Karpas-422 (cell line): Measurements from ENCODE around the gene HDAC4. TPM values are rescaled to one million over a fixed set of nuclear protein-coding genes. Genes with fewer than 3 reads are reported as not detected.

Experiments used
- DNase-seq: peaks from one replicate; pipeline ENCODE4 v3.0.0-alpha.2; 2015
- H2AFZ ChIP-seq: fragments of 200-600 bp; sonication (generic); 2 replicates; pipeline ENCODE4 v1.6.1; 2014; ENCODE audit warnings: antibody characterized with exemption, low read length, mixed read lengths
- H3K27ac ChIP-seq: fragments of 200-600 bp; sonication (generic); 2 replicates; pipeline ENCODE4 v1.5.1; 2014; ENCODE audit warnings: mild to moderate bottlenecking, low read length, moderate library complexity
- H3K27me3 ChIP-seq: fragments of 200-600 bp; sonication (generic); 2 replicates; pipeline ENCODE4 v1.6.1; 2014; ENCODE audit warnings: low read length, mixed read lengths
- H3K36me3 ChIP-seq: fragments of 200-600 bp; sonication (generic); 2 replicates; pipeline ENCODE4 v1.6.1; 2014; ENCODE audit warnings: low read length, mixed read lengths; ENCODE audit not compliant: insufficient read depth
- H3K4me1 ChIP-seq: fragments of 200-600 bp; sonication (generic); 2 replicates; pipeline ENCODE4 v1.6.1; 2014; ENCODE audit warnings: mild to moderate bottlenecking, low read length, mixed read lengths
- H3K4me2 ChIP-seq: fragments of 200-600 bp; sonication (generic); 2 replicates; pipeline ENCODE4 v1.6.1; 2014; ENCODE audit warnings: low read length, low read depth, mild to moderate bottlenecking; ENCODE audit not compliant: poor library complexity, severe bottlenecking
- H3K4me3 ChIP-seq: fragments of 200-600 bp; sonication (generic); 2 replicates; pipeline ENCODE4 v1.5.1; 2014; ENCODE audit warnings: mild to moderate bottlenecking, antibody characterized with exemption, low read length, mixed read lengths
- H3K79me2 ChIP-seq: fragments of 200-600 bp; sonication (generic); 2 replicates; pipeline ENCODE4 v1.6.1; 2014; ENCODE audit warnings: mild to moderate bottlenecking, low read length, mixed read lengths
- H3K9ac ChIP-seq: fragments of 200-600 bp; sonication (generic); 2 replicates; pipeline ENCODE4 v1.6.0; 2014; ENCODE audit warnings: low read length
- H3K9me2 ChIP-seq: fragments of 200-600 bp; sonication (generic), shearing (Covaris generic); replicated peaks from 2 replicates; pipeline ENCODE4 v1.6.0; 2014; ENCODE audit warnings: mild to moderate bottlenecking, low read length, moderate library complexity; ENCODE audit not compliant: insufficient read depth
- H3K9me3 ChIP-seq: fragments of 300-700, 200-600 bp; sonication (generic); 2 replicates; pipeline ENCODE4 v1.6.1; 2014; ENCODE audit warnings: low read length, mixed read lengths
- H4K20me1 ChIP-seq: fragments of 200-600 bp; sonication (generic); 2 replicates; pipeline ENCODE4 v1.6.1; 2014; ENCODE audit warnings: mild to moderate bottlenecking, antibody characterized with exemption, low read length, low read depth; ENCODE audit not compliant: insufficient read depth
- total RNA-seq: library from RNA; depleted of rRNA; stranded (reverse); fragments of >200 nt; shearing (Covaris generic); gene quantifications from 2 replicates; pipeline ENCODE4 v1.2.3, GENCODE V29; 2014; ENCODE audit warnings: low replicate concordance

Gene HDAC4
- total RNA-seq, 1 experiment from 2014 or later = 8.5 TPM

- Histone ChIP-seq H3K79me2 (no peaks in the 10 kb centered on the region), H3K9me2 (no peaks in the 10 kb centered on the region), H3K9me3 (no peaks in the 10 kb centered on the region), H4K20me1 (peaks cover 70% of the 10 kb centered on the region; the same call in 1 of the 2 replicates), H3K9ac (no peak overlapping the region), H3K27me3 (no peaks in the 10 kb centered on the region), H3K4me3 (no peak overlapping the region), H3K4me2 (no peak overlapping the region), H3K36me3 (no peaks in the 10 kb centered on the region), H2AFZ (no peak overlapping the region), H3K27ac (no peak overlapping the region), H3K4me1 (no peaks in the 10 kb centered on the region)
- DNase-seq = no peak
Measured at GRCh38 chr2:239273280-239274234, 127.3 kb downstream of the HDAC4 start.

GRCh38 chr2:239272626-239273025, 128.2 kb downstream of the HDAC4 start:
- Histone ChIP-seq H3K27ac (no peak overlapping the region), H3K4me1 (peaks cover 3% of the 10 kb centered on the region), H3K9me2 (no peaks in the 10 kb centered on the region), H3K27me3 (no peaks in the 10 kb centered on the region), H3K4me2 (no peak overlapping the region), H3K79me2 (no peaks in the 10 kb centered on the region), H2AFZ (no peak overlapping the region), H4K20me1 (peaks cover 79% of the 10 kb centered on the region; the same call in 1 of the 2 replicates), H3K9ac (no peak overlapping the region), H3K4me3 (no peak overlapping the region), H3K36me3 (no peaks in the 10 kb centered on the region), H3K9me3 (no peaks in the 10 kb centered on the region)
- no peak for DNase-seq

- no peak overlapping the region for H3K27ac ChIP-seq
- no peak overlapping the region for H3K4me2 ChIP-seq
- no peak for DNase-seq
- H3K9me3 ChIP-seq = no peaks in the 10 kb centered on the region
- peaks cover 76% of the 10 kb centered on the region; the same call in 1 of the 2 replicates for H4K20me1 ChIP-seq
- H3K79me2 ChIP-seq = no peaks in the 10 kb centered on the region
- H3K9me2 ChIP-seq = no peaks in the 10 kb centered on the region
- H3K4me3 ChIP-seq = no peak overlapping the region
- no peak overlapping the region for H2AFZ ChIP-seq
- no peak overlapping the region for H3K9ac ChIP-seq
- H3K4me1 ChIP-seq = peaks cover 11% of the 10 kb centered on the region
- no peaks in the 10 kb centered on the region for H3K36me3 ChIP-seq
- H3K27me3 ChIP-seq = no peaks in the 10 kb centered on the region
Measured at GRCh38 chr2:239271882-239272281, 128.9 kb downstream of the HDAC4 start.

- Histone ChIP-seq H4K20me1 (peaks cover 73% of the 10 kb centered on the region; the same call in 1 of the 2 replicates), H3K27me3 (no peaks in the 10 kb centered on the region), H3K9ac (no peak overlapping the region), H3K4me1 (peaks cover 15% of the 10 kb centered on the region), H3K4me2 (no peak overlapping the region), H2AFZ (no peak overlapping the region), H3K9me3 (no peaks in the 10 kb centered on the region), H3K36me3 (no peaks in the 10 kb centered on the region), H3K9me2 (no peaks in the 10 kb centered on the region), H3K27ac (no peak overlapping the region), H3K4me3 (no peak overlapping the region), H3K79me2 (no peaks in the 10 kb centered on the region)
- DNase-seq = no peak
Measured at GRCh38 chr2:239271471-239271870, 129.3 kb downstream of the HDAC4 start.

- Histone ChIP-seq H3K79me2 (no peaks in the 10 kb centered on the region), H4K20me1 (peaks cover 76% of the 10 kb centered on the region; the same call in 1 of the 2 replicates), H2AFZ (no peak overlapping the region), H3K9me2 (no peaks in the 10 kb centered on the region), H3K27ac (no peak overlapping the region), H3K4me1 (peaks cover 17% of the 10 kb centered on the region), H3K4me3 (no peak overlapping the region), H3K27me3 (no peaks in the 10 kb centered on the region), H3K9me3 (no peaks in the 10 kb centered on the region), H3K4me2 (no peak overlapping the region), H3K36me3 (no peaks in the 10 kb centered on the region), H3K9ac (no peak overlapping the region)
- DNase-seq = no peak
Measured at GRCh38 chr2:239269916-239270315, 130.9 kb downstream of the HDAC4 start.

GRCh38 chr2:239269173-239269885, 131.5 kb downstream of the HDAC4 start:
- no peaks in the 10 kb centered on the region for H3K27me3 ChIP-seq
- H3K9me2 ChIP-seq = no peaks in the 10 kb centered on the region
- peaks cover 76% of the 10 kb centered on the region; the same call in 1 of the 2 replicates for H4K20me1 ChIP-seq
- H3K4me1 ChIP-seq = peaks cover 21% of the 10 kb centered on the region
- H3K36me3 ChIP-seq = no peaks in the 10 kb centered on the region
- H3K4me3 ChIP-seq = no peak overlapping the region
- H3K27ac ChIP-seq = no peak overlapping the region
- no peak for DNase-seq
- H3K9ac ChIP-seq = no peak overlapping the region
- no peaks in the 10 kb centered on the region for H3K79me2 ChIP-seq
- H3K9me3 ChIP-seq = no peaks in the 10 kb centered on the region
- H2AFZ ChIP-seq = no peak overlapping the region
- no peak overlapping the region for H3K4me2 ChIP-seq

- Histone ChIP-seq H3K36me3 (no peaks in the 10 kb centered on the region), H3K4me3 (no peak overlapping the region), H3K4me2 (no peak overlapping the region), H3K27ac (no peak overlapping the region), H4K20me1 (peaks cover 76% of the 10 kb centered on the region; the same call in 1 of the 2 replicates), H3K9ac (no peak overlapping the region), H3K9me3 (no peaks in the 10 kb centered on the region), H3K9me2 (no peaks in the 10 kb centered on the region), H3K27me3 (no peaks in the 10 kb centered on the region), H3K4me1 (peaks cover 21% of the 10 kb centered on the region), H3K79me2 (no peaks in the 10 kb centered on the region), H2AFZ (no peak overlapping the region)
- no peak for DNase-seq
Measured at GRCh38 chr2:239268549-239268948, 132.3 kb downstream of the HDAC4 start.

- Histone ChIP-seq H3K9me3 (no peaks in the 10 kb centered on the region), H3K4me1 (peaks cover 21% of the 10 kb centered on the region), H4K20me1 (peaks cover 75% of the 10 kb centered on the region; the same call in 1 of the 2 replicates), H3K4me3 (no peak overlapping the region), H3K9ac (no peak overlapping the region), H3K27ac (no peak overlapping the region), H3K27me3 (no peaks in the 10 kb centered on the region), H3K36me3 (no peaks in the 10 kb centered on the region), H2AFZ (no peak overlapping the region), H3K4me2 (no peak overlapping the region), H3K79me2 (no peaks in the 10 kb centered on the region), H3K9me2 (no peaks in the 10 kb centered on the region)
- no peak for DNase-seq
Measured at GRCh38 chr2:239268082-239268481, 132.7 kb downstream of the HDAC4 start.
